GM12878 (cell line): ENCODE results near the gene SIX5. TPM values are rescaled to one million over a fixed set of nuclear protein-coding genes. Genes with fewer than 3 reads are reported as not detected.

Experiments
- ATAC-seq: fragments of 200-7000 bp; cut with Tn5 transposase; 3 replicates; pipeline ENCODE4 v1.9.1; 2020; ENCODE audit warnings: mild to moderate bottlenecking, moderate library complexity
- BruUV-seq: library from RNA; stranded (reverse); fragments of 400-500 nt; replicated peaks from 2 replicates; lab custom pipeline; 2021; lab: Mats Ljungman, UMichigan
- CTCF ChIA-PET: fragments of 300-600 bp; sonication (Branson Sonifier 250); formaldehyde crosslinking; extraction: SDS; loops from one replicate; lab custom pipeline; 2021; ENCODE audit warnings: inconsistent platforms; lab: Yijun Ruan, JAX
- POLR2A ChIA-PET: fragments of 350-600 bp; formaldehyde crosslinking; extraction: SDS; loops from one replicate; lab custom pipeline; 2021; ENCODE audit warnings: inconsistent platforms; lab: Charles Lee
- RAD21 ChIA-PET: fragments of 300-600 bp; sonication (Branson Sonifier 250); formaldehyde crosslinking; loops from one replicate; lab custom pipeline; 2023; ENCODE audit warnings: antibody characterized with exemption; ENCODE audit not compliant: unreplicated experiment; lab: Charles Lee
- SMC1A ChIA-PET: fragments of 300-600 bp; sonication (Branson Sonifier 250); formaldehyde crosslinking; loops from one replicate; lab custom pipeline; 2023; ENCODE audit not compliant: unreplicated experiment, uncharacterized antibody; lab: Charles Lee
- DNase-seq: peaks from one replicate; pipeline ENCODE4 v3.0.0-alpha.2; 2011; ENCODE audit warnings: low read depth, low spot score
- FAIRE-seq: peaks from 3 replicates; lab custom pipeline; 2011; peaks lifted over from hg19 to GRCh38; lab: Jason Lieb, UNC
- H2AFZ ChIP-seq: 2 replicates; pipeline ENCODE4 v1.6.0; 2011; ENCODE audit warnings: low read depth, low read length, control low read depth; ENCODE audit not compliant: control insufficient read depth
- H3K27ac ChIP-seq: 2 replicates; pipeline ENCODE4 v1.5.1; 2011; ENCODE audit warnings: control low read depth; ENCODE audit not compliant: control insufficient read depth, insufficient read depth
- H3K27me3 ChIP-seq, 2 experiments: replicated peaks in 1 of 2; 2 replicates each; pipeline versions ENCODE4 v1.6.0 to v1.6.1; 2011; ENCODE audit warnings: low read length in 1 of 2; ENCODE audit not compliant: control insufficient read depth in 2 of 2, insufficient read depth in 2 of 2
- H3K36me3 ChIP-seq, 2 experiments: 2 replicates each; pipeline ENCODE4 v1.5.1; 2011; ENCODE audit warnings: low read length in 1 of 2; ENCODE audit not compliant: control insufficient read depth in 2 of 2, insufficient read depth in 2 of 2
- H3K4me1 ChIP-seq: 2 replicates; pipeline ENCODE4 v1.6.1; 2011; ENCODE audit warnings: mild to moderate bottlenecking, low read length, moderate library complexity, mixed read lengths; ENCODE audit not compliant: control insufficient read depth, insufficient read depth
- H3K4me2 ChIP-seq: 2 replicates; pipeline ENCODE4 v1.6.0; 2011; ENCODE audit warnings: control low read depth; ENCODE audit not compliant: control insufficient read depth, insufficient read depth
- H3K4me3 ChIP-seq: fragments of 200-600 bp; sonication (generic); 2 replicates; pipeline ENCODE4 v1.5.1; 2016
- H3K79me2 ChIP-seq: 2 replicates; pipeline ENCODE4 v1.6.0; 2011; ENCODE audit warnings: low read length; ENCODE audit not compliant: control insufficient read depth, insufficient read depth
- H3K9ac ChIP-seq: 2 replicates; pipeline ENCODE4 v1.8.0; 2011; ENCODE audit warnings: low read length, control low read depth, mixed read lengths; ENCODE audit not compliant: control insufficient read depth, insufficient read depth
- H3K9me3 ChIP-seq: replicated peaks from 3 replicates; pipeline ENCODE4 v1.5.1; 2011; ENCODE audit warnings: mild to moderate bottlenecking, low read length; ENCODE audit not compliant: control insufficient read depth, insufficient read depth
- H4K20me1 ChIP-seq: 2 replicates; pipeline ENCODE4 v1.6.0; 2011; ENCODE audit not compliant: control insufficient read depth, insufficient read depth
- BCL11A ChIP-seq: IDR thresholded peaks from 2 replicates; pipeline ENCODE4 v1.6.1; 2011; ENCODE audit warnings: low read depth, low read length
- BMI1 ChIP-seq: fragments of 450-650 bp; IDR thresholded peaks from 2 replicates; pipeline ENCODE4 v1.6.1; 2016; ENCODE audit warnings: mild to moderate bottlenecking, moderate library complexity, borderline replicate concordance
- EZH2 ChIP-seq: IDR thresholded peaks from 2 replicates; pipeline ENCODE4 v1.6.1; 2012; ENCODE audit warnings: low read depth, mild to moderate bottlenecking, control low read depth, inconsistent platforms, low read length, borderline replicate concordance; ENCODE audit not compliant: control insufficient read depth
- IKZF1 ChIP-seq: fragments of 450-650 bp; conservative IDR thresholded peaks from 2 replicates; pipeline ENCODE4 v1.6.1; 2017; ENCODE audit warnings: antibody characterized with exemption, mild to moderate bottlenecking
- MEF2B ChIP-seq: fragments of 450-650 bp; IDR thresholded peaks from 2 replicates; pipeline ENCODE4 v1.6.1; 2018; ENCODE audit warnings: mild to moderate bottlenecking, moderate library complexity; ENCODE audit not compliant: partially characterized antibody, poor library complexity, severe bottlenecking
- SIN3A ChIP-seq: IDR thresholded peaks from 2 replicates; pipeline ENCODE4 v1.6.1; 2012; ENCODE audit warnings: low read depth, low read length, improper control_type of control experiment
- SUPT20H ChIP-seq: IDR thresholded peaks from 2 replicates; pipeline ENCODE4 v1.6.1; 2011; ENCODE audit warnings: low read depth, mild to moderate bottlenecking, low read length, moderate library complexity, borderline replicate concordance; ENCODE audit not compliant: control insufficient read depth
- TCF7 ChIP-seq: IDR thresholded peaks from 2 replicates; pipeline ENCODE4 v1.6.1; 2014; ENCODE audit warnings: antibody characterized with exemption, borderline replicate concordance
- ZNF207 ChIP-seq: fragments of 450-650 bp; IDR thresholded peaks from 2 replicates; pipeline ENCODE4 v1.6.1; 2014; ENCODE audit warnings: antibody characterized with exemption, mild to moderate bottlenecking, borderline replicate concordance
- WGBS: methylation state at CpG from one replicate; pipeline ENCODE4 v1.1.6; 2016; ENCODE audit warnings: low lambda C conversion rate; ENCODE audit not compliant: insufficient replicate concordance, insufficient coverage; ENCODE audit errors: missing lambda C conversion rate; 5-methylcytosine and 5-hydroxymethylcytosine counted together
- in situ Hi-C: fragments of 300-500 bp; cut with MboI; formaldehyde crosslinking; loops from 9 replicates; pipeline ENCODE4 v1.14.3; 2018; ENCODE audit warnings: mixed read lengths
- intact Hi-C: fragments of 100-400 bp; cut with micrococcal nuclease; formaldehyde crosslinking; loops from one replicate; pipeline ENCODE4 v1.14.2; 2022; ENCODE audit not compliant: unreplicated experiment
- polyA plus RNA-seq, 11 experiments: library from polyadenylated mRNA; depleted of rRNA in 4 of 11; unstranded in 6 of 11; stranded (reverse) in 5 of 11; fragments of >200 nt; fragmentation: Nextera tagmentation in 4 of 11; fragmentation: Illumina TruSeq in 1 of 11; extraction: Ambion mirVana in 4 of 11; extraction: Trizol in 1 of 11; gene quantifications; 1 replicate in 1 of 11; 2 replicates in 10 of 11; pipeline versions ENCODE4 v1.2.1 to v1.2.3, GENCODE V29; 2011 to 2016; ENCODE audit warnings: inconsistent platforms in 2 of 11, missing spikeins in 2 of 11, low read depth in 1 of 11
- total RNA-seq, 4 experiments: library from RNA; depleted of rRNA in 3 of 4; stranded (reverse); fragments of >200 nt in 3 of 4; fragmentation: Illumina TruSeq in 1 of 4; extraction: Trizol in 1 of 4; gene quantifications; 2 replicates each; pipeline versions ENCODE4 v1.2.1 to v1.2.3, GENCODE V29; 2013 to 2021
- TF ChIP-seq, protein P1 (sequence below): fragments of 450-650 bp; IDR thresholded peaks from 2 replicates; pipeline ENCODE4 v1.6.1; 2014; ENCODE audit warnings: mild to moderate bottlenecking
- TF ChIP-seq, protein P2 (sequence below): IDR thresholded peaks from 2 replicates; pipeline ENCODE4 v1.6.1; 2011; ENCODE audit warnings: borderline replicate concordance, low read depth, mild to moderate bottlenecking, moderate library complexity, mixed read lengths, low read length; ENCODE audit not compliant: insufficient read depth; ENCODE audit errors: extremely low read length
- TF ChIP-seq, protein P3 (sequence below): fragments of 450-650 bp; IDR thresholded peaks from 2 replicates; pipeline ENCODE4 v1.6.1; 2017; ENCODE audit warnings: mild to moderate bottlenecking, moderate library complexity

The SIX5 gene
- total and polyA plus RNA-seq, 10 of the 15 experiments (the other 5 are each of a cell fraction or from before 2014, with no cell fraction given): 1.9 to 10.5 (median 3.0) TPM; not detected in 2

DNA sequence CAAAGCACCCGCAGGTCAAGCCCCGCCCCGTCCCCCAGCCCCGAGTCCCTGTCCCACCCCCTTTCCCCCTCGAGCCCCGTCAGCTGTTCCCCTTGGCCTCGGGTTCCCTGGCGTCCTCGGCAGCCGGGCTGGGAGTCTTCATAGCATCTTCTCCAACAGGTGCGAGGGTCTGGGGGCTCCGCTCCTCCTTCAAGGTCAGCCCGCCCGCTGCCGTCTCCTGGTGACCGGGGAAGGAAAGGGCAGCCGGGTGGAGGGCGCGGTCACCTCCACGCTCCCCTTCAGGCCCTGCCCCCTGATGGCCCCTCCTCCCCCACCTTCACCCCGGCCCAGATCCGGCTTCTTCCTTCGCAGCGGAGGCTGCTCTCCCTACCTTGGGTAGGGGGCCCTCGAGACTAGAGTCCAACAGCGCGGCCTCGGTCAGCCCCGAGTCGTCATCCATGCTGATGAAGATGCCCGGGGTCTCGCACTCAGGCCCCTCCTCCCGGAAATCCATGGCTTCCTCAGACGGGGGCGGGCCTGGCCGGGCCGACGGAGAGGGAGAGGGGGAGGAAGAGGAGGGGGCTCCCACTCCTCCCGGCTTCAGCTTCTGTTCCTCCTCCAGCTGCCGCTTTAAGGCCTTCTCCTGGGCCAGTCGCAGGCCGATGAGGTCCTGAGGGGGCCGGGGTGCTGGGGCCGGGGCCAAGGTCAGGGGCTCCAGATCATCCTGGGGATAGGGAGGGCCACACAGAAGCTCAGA lies 46.6 kb upstream of the SIX5 start (continued):
- TF ChIP-seq, protein P1, sequence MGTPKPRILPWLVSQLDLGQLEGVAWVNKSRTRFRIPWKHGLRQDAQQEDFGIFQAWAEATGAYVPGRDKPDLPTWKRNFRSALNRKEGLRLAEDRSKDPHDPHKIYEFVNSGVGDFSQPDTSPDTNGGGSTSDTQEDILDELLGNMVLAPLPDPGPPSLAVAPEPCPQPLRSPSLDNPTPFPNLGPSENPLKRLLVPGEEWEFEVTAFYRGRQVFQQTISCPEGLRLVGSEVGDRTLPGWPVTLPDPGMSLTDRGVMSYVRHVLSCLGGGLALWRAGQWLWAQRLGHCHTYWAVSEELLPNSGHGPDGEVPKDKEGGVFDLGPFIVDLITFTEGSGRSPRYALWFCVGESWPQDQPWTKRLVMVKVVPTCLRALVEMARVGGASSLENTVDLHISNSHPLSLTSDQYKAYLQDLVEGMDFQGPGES: no peak

DNA sequence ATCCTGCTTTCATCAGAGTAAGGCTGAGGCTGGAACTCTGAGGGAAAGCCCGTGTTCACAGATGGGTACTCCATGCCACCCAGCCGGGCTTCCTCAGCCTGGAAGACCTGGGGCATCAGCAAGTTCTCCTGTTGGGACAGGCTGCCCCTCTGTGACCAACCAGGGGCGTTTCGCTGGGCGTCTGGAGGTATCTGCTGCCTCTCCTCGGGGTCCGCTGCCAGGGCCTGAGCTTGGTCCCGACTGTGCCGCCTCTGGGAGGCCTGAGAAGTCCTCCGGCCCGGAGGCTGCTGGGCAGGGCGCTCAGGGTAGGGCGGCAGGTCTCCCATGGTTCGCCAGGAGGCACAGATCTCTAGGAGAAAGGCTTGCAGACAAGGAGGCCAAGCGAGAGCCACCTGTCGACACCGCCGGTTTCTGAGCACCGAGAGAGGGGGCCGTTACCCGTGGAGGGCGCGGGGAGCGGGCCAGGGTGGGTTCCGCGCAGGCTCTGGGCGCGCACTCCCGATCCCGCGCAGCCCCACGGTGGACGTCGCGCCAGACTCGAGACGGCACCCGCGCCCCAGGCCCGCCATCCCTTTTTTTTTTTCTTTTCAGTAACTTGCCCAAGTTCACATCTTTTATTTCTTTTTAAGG lies 45.9 kb upstream of the SIX5 start, which contains the start of gene RSPH6A:
RSPH6A (minus strand) TSS at position 458 of the 630 bp plus-strand sequence; CDS start at position 326, 132 bp downstream.
- H3K79me2 ChIP-seq: no peaks in the 10 kb centered on the region
- peaks cover 5% of the 10 kb centered on the region for H3K4me1 ChIP-seq
- H3K9ac ChIP-seq: no peak within 1 kb of the TSS
- no TSS peak for BruUV-seq
- intact Hi-C loops (loop anchor here (5.0 to 10.0 kb wide), 2 partner anchors 87 to 180 kb away; partner anchors contain the start of genes CCDC61 and MYPOP), in situ Hi-C loops (no loop called here)
- WGBS: 89% methylated on average over 36 of the region's 40 CpGs
- H3K27me3 ChIP-seq: no peaks in the 10 kb centered on the region
- ChIA-PET CTCF (interaction anchor here (1.4 to 1.7 kb wide), 2 partner anchors 16 to 45 kb away, joined by 4 to 10 read pairs; partner anchors contain the start of gene SIX5), RAD21 (interaction anchor here (1.8 kb wide), 1 partner anchor 202 kb away, joined by 5 read pairs; no protein-coding TSS in a partner anchor), SMC1A (no interaction called here), POLR2A (no interaction called here)
- FAIRE-seq (no peak), ATAC-seq (no peak), DNase-seq (no peak)
- no peak for TF ChIP-seq BCL11A
- TF ChIP-seq, protein P2, sequence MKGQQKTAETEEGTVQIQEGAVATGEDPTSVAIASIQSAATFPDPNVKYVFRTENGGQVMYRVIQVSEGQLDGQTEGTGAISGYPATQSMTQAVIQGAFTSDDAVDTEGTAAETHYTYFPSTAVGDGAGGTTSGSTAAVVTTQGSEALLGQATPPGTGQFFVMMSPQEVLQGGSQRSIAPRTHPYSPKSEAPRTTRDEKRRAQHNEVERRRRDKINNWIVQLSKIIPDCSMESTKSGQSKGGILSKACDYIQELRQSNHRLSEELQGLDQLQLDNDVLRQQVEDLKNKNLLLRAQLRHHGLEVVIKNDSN: no peak
- TF ChIP-seq MEF2B: no peak
- no peak for TF ChIP-seq SUPT20H
- TF ChIP-seq SIN3A: no peak
- no peak for TF ChIP-seq TCF7
- no peak for TF ChIP-seq EZH2
- no peak for TF ChIP-seq BMI1
- TF ChIP-seq ZNF207: no peak
- TF ChIP-seq, protein P3, sequence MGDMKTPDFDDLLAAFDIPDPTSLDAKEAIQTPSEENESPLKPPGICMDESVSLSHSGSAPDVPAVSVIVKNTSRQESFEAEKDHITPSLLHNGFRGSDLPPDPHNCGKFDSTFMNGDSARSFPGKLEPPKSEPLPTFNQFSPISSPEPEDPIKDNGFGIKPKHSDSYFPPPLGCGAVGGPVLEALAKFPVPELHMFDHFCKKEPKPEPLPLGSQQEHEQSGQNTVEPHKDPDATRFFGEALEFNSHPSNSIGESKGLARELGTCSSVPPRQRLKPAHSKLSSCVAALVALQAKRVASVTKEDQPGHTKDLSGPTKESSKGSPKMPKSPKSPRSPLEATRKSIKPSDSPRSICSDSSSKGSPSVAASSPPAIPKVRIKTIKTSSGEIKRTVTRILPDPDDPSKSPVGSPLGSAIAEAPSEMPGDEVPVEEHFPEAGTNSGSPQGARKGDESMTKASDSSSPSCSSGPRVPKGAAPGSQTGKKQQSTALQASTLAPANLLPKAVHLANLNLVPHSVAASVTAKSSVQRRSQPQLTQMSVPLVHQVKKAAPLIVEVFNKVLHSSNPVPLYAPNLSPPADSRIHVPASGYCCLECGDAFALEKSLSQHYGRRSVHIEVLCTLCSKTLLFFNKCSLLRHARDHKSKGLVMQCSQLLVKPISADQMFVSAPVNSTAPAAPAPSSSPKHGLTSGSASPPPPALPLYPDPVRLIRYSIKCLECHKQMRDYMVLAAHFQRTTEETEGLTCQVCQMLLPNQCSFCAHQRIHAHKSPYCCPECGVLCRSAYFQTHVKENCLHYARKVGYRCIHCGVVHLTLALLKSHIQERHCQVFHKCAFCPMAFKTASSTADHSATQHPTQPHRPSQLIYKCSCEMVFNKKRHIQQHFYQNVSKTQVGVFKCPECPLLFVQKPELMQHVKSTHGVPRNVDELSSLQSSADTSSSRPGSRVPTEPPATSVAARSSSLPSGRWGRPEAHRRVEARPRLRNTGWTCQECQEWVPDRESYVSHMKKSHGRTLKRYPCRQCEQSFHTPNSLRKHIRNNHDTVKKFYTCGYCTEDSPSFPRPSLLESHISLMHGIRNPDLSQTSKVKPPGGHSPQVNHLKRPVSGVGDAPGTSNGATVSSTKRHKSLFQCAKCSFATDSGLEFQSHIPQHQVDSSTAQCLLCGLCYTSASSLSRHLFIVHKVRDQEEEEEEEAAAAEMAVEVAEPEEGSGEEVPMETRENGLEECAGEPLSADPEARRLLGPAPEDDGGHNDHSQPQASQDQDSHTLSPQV: no peak
- no peak for TF ChIP-seq IKZF1
- no peak within 1 kb of the TSS for H2AFZ ChIP-seq
- H4K20me1 ChIP-seq: no peaks in the 10 kb centered on the region
- no peak within 1 kb of the TSS for H3K4me2 ChIP-seq
- no peak within 1 kb of the TSS for H3K27ac ChIP-seq
- H3K4me3 ChIP-seq: no peak within 1 kb of the TSS
- 0 out of 4 replicates have a peak, but pooled peaks cover 0 to 2% of the 10 kb centered on the region in 2 experiments for H3K36me3 ChIP-seq
- H3K9me3 ChIP-seq: no peaks in the 10 kb centered on the region
